Skeletal muscle tissue (tissue), 4 donors: ENCODE data around the gene WDR33. TPM values are rescaled to one million over a fixed set of nuclear protein-coding genes. Genes with fewer than 3 reads are reported as not detected.

Experiments
- H3K27ac ChIP-seq: one replicate; pipeline ENCODE4 v1.7.0; 2013; ENCODE audit warnings: mild to moderate bottlenecking, low read depth, low read length, inconsistent platforms
- H3K27me3 ChIP-seq, 3 donors: one replicate each; pipeline ENCODE4 v1.7.0; 2013; ENCODE audit warnings: low read length in 3 of 3; ENCODE audit not compliant: control insufficient read depth in 3 of 3, insufficient read depth in 3 of 3
- H3K36me3 ChIP-seq, 3 donors: one replicate each; pipeline ENCODE4 v1.7.0; 2013; ENCODE audit warnings: low read length in 3 of 3; ENCODE audit not compliant: control insufficient read depth in 3 of 3, insufficient read depth in 3 of 3
- H3K4me1 ChIP-seq, 3 donors: one replicate each; pipeline ENCODE4 v1.7.0; 2013; ENCODE audit warnings: low read length in 3 of 3, mild to moderate bottlenecking in 3 of 3; ENCODE audit not compliant: control insufficient read depth in 3 of 3, insufficient read depth in 3 of 3
- H3K4me3 ChIP-seq, 3 donors: one replicate each; pipeline ENCODE4 v1.7.0; 2013; ENCODE audit warnings: low read length in 3 of 3
- H3K9ac ChIP-seq, 3 donors: one replicate each; pipeline ENCODE4 v1.7.0; 2013; ENCODE audit warnings: low read length in 3 of 3, mild to moderate bottlenecking in 3 of 3, moderate library complexity in 2 of 3, low read depth in 1 of 3
- H3K9me3 ChIP-seq, 3 donors: one replicate each; pipeline ENCODE4 v1.7.0; 2013; ENCODE audit warnings: low read length in 3 of 3; ENCODE audit not compliant: control insufficient read depth in 3 of 3
- total RNA-seq: library from RNA; depleted of rRNA; stranded (reverse); fragments of >200 nt; gene quantifications from one replicate; pipeline ENCODE4 v1.2.3, GENCODE V29; 2014
- donor health status: Osteomylitis.

WDR33 gene
- total RNA-seq, 1 donor from 2014 or later, result 41.2 TPM

DNA sequence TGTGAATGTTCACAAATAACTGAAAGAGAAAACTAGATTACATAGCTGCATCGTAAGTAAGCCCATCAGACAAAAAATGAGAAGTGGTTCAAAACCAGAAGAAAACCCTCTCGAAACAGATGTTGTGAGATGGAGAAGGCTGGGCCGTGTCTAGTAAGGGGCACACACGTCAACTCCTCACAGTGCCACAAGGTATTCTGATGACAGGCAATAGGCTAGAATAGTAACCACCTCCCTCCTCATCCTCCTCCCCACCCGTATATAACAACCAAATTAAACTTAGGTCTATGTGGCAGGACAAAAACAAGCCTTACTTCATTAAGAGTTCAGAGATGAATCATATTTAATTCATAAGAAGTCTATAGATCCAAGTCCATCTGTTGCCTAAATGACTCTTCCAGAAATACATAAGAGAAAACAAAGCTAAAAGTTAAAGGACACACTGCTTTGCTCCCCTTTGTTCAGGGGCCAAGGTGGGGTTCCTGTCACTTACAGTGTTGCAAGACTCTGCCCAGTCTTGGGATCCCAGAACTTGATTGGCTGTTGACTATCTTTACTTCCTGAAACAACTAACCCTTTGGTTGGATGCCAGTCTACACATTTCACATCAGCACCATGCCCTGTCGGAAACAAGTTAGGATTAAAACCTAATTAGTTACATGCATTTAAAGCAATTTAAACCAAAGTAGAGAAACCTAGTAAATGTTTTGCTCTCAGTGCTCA lies 84.7 kb downstream of the WDR33 start:
- H3K27ac ChIP-seq, result no peak overlapping the region
- peaks cover 0 to 10% (median 4%) of the 10 kb centered on the region in 3 donors for H3K36me3 ChIP-seq

DNA sequence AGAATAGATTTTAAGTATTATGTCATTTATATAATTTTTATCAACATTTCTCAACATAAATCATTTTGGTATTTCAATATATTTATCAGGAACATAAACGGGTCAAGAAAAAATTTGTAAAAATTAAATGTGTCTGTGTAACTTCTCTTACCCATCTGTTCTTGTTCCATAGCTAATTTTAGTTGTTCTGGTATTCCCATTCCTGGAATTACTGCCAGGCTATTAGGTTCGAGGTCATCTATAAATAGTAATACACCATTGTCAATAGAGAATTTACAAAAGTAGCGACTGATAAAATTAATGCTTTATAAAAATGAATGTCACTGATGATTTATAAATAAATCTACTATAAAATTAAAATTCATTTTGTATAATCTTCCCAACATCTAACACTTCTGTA lies 88.2 kb downstream of the WDR33 start:
- H3K4me1 ChIP-seq, result peaks cover 9 to 15% (median 10%) of the 10 kb centered on the region in 3 donors
- peaks cover 17 to 34% (median 28%) of the 10 kb centered on the region in 3 donors for H3K36me3 ChIP-seq
- peak overlapping the region; percentile 52 for H3K27ac ChIP-seq
- no peaks in the 10 kb centered on the region for H3K9me3 ChIP-seq
- no peaks in the 10 kb centered on the region for H3K27me3 ChIP-seq
- no peak overlapping the region for H3K9ac ChIP-seq
- no peak overlapping the region for H3K4me3 ChIP-seq

More for the DNA sequence above, 84.7 kb downstream of the WDR33 start:
- Histone ChIP-seq H3K9me3 (no peaks in the 10 kb centered on the region), H3K4me1 (peaks cover 9 to 15% (median 10%) of the 10 kb centered on the region in 3 donors), H3K9ac (no peak overlapping the region), H3K4me3 (no peak overlapping the region), H3K27me3 (no peaks in the 10 kb centered on the region)

DNA sequence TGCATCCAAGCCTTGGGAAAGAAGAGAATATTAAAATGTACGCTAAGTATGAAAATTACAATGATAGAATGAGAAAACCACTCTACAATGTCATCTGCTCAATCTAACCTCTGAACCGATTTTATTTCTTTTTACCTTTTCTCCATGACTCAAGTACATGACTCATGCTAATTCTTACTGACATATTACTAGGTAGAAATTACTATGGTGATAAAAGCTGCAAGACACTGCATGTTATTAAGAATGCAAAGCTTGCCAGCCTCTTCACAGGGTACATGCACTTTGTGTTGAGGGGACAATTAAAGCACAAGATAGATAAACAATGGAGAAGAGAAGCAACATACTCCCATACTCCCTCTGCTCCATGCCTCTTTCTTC lies 89.0 kb downstream of the WDR33 start:
- Histone ChIP-seq H3K27ac (peak overlapping the region; percentile 52), H3K36me3 (peaks cover 17 to 35% (median 28%) of the 10 kb centered on the region in 3 donors), H3K4me1 (peaks cover 9 to 15% (median 10%) of the 10 kb centered on the region in 3 donors)

DNA sequence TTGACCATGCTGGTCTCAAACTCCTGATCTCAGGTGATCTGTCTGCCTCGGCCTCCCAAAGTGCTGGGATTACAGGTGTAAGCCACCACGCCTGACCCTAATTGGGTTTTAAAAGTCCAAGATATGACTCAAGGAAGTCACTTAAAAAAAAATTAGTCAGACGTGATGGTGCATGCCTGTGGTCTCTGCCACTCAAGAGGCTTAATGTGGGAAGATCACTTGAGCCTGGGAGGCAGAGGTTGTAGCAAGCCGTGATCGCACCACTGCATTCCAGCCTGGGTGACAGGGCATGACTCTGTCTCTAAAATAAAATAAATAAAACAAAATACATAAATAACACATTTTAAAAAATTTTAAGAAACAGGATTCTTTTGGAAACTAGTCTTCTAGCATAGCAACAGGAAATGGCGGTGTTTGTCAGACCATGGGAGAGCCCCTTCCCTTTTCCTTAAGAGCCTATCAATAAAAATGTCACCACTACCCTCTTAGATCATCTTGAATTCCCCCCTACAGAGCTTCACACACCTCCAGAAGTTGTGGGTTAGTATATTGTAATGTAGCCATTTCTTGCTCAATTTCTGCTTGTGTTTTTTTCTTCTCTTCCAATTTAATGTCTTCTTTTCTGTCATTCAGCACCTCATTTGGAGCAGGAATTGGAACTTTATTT lies 89.5 kb downstream of the WDR33 start:
- no peaks in the 10 kb centered on the region for H3K9me3 ChIP-seq
- H3K4me3 ChIP-seq, result no peak overlapping the region
- peaks cover 20 to 40% (median 28%) of the 10 kb centered on the region in 3 donors for H3K36me3 ChIP-seq
- H3K27ac ChIP-seq, result peak overlapping the region; percentile 52
- H3K27me3 ChIP-seq, result no peaks in the 10 kb centered on the region
- H3K9ac ChIP-seq, result no peak overlapping the region
- peaks cover 9 to 18% (median 10%) of the 10 kb centered on the region in 3 donors for H3K4me1 ChIP-seq

More for the DNA sequence above, 89.0 kb downstream of the WDR33 start:
- no peak overlapping the region for H3K4me3 ChIP-seq
- H3K27me3 ChIP-seq, result no peaks in the 10 kb centered on the region
- no peak overlapping the region for H3K9ac ChIP-seq
- H3K9me3 ChIP-seq, result no peaks in the 10 kb centered on the region

DNA sequence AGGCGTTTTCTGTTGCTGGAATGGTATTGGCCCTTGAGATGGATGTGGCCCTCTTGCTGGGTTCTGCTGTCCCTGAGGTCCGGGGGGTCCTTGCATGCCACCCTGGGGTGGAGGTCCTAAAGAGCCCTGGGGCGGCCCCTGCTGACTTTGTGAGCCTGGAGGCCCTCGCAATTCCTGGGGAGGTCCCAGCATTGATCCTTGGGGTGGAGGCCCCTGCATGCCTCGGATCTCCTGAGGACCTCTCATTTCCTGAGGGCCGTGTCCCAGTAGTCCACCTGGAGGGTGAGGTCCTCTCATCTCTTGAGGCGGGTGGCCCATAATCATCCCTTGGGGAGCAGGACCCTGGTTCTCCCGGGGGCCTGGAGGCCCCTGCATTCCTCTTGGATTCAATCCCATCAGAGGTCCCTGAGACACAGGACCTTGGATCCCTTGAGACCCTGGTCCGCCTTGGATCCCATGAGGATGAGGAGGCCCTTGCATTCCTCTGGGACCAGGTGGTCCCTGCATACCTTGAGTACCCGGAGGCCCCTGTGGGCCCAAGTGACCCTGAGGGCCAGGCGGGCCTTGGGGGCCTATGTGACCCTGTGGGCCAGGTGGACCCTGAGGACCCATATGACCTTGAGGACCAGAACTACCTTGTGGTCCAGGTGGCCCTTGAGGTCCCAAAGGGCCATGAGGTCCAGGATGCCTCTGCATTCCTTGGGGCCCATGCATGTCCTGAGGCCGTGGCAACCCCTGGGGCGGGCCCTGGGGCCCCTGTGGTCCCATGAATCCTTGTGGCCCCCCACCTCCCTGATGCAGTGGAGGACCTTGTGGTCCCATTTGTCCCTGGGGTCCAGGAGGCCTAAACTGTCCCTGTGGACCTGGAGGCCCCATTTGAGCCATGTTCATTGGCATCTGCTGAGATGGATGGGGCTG lies 91.4 kb downstream of the WDR33 start:
- Histone ChIP-seq H3K36me3 (peaks cover 24 to 40% (median 37%) of the 10 kb centered on the region in 3 donors), H3K4me3 (no peak overlapping the region), H3K4me1 (peaks cover 9 to 18% (median 10%) of the 10 kb centered on the region in 3 donors), H3K27ac (no peak overlapping the region), H3K9ac (no peak overlapping the region), H3K27me3 (no peaks in the 10 kb centered on the region), H3K9me3 (no peaks in the 10 kb centered on the region)

DNA sequence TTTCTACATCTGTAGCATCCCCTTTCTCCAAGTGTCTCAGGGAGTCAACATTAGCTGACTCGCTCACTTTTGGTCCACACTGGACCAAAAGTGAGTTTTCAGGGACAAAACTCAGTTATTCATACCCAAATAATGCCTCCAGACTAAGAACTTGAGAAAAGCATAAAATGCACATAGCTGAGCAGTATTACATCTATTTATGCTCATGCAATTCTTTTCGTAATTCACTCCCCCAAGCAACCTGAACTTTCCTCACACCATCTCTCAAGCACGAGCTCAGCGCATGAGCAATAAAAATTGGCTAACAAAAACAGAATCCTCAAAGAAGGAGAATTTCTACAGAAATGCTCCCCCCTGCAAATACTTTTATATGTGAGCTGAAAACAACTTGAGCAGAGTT lies 92.7 kb downstream of the WDR33 start:
- no peak overlapping the region for H3K4me3 ChIP-seq
- no peaks in the 10 kb centered on the region for H3K27me3 ChIP-seq
- H3K4me1 ChIP-seq, result peaks cover 6 to 12% (median 8%) of the 10 kb centered on the region in 3 donors
- H3K9me3 ChIP-seq, result no peaks in the 10 kb centered on the region
- H3K27ac ChIP-seq, result no peak overlapping the region
- H3K36me3 ChIP-seq, result peaks cover 30 to 42% (median 40%) of the 10 kb centered on the region in 3 donors
- no peak overlapping the region for H3K9ac ChIP-seq

DNA sequence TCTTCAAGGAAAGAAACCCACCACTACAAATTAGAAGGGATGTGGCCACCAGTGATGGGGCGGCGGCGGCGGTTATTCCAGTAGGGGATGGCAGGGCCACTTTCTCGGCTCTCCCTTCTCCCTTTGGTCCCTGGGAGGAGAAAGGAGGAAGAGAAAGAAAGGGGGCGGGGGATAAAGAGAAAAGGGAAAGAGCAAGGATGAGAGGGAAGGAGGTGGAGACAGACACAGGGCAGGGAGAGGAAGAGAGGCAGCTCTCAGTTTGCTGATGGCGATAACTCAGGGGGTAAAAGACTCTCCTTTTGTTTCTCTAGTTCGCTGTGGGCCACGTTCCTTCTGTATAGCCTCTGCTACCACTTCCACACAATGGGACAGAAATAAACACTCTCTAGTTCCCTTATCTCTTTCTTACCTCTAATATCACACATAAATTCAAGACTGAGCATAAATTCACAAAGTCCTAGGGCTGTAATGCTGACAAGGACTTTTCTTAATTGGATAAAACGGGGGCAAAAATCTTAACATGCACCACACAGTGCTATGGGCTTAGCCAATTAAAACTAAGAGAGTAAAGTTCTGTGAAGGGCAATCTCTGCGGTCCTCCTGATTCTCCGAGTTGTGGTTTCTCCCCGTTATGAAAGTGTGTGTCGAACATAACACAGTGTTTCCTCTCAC lies 95.1 kb downstream of the WDR33 start:
- Histone ChIP-seq H3K36me3 (peaks cover 30 to 34% (median 30%) of the 10 kb centered on the region in 3 donors), H3K27ac (no peak overlapping the region), H3K4me1 (peaks cover 0 to 3% (median 0%) of the 10 kb centered on the region in 3 donors), H3K9ac (no peak overlapping the region), H3K27me3 (no peaks in the 10 kb centered on the region), H3K4me3 (no peak overlapping the region), H3K9me3 (no peaks in the 10 kb centered on the region)

DNA sequence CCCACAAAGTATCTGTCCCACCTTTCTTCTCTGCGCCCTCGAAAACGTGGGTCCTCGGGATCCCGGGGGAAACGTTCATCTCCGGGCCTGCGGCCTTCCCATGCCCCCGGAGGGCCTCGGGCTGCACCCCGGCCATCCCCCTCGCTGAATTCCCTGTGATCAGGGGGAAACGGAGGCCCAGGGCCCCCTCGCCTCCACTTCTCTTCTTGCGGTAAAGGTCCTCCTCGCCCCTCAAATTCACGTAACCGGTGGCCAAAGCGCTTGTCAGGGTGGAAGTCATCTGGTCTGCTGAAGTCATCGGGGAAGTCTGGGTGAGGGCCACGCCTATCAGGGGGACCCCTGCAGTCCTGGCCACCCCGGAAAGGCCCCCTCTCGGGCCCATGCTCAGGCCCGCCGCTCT lies 97.4 kb downstream of the WDR33 start:
- no peaks in the 10 kb centered on the region for H3K27me3 ChIP-seq
- H3K9me3 ChIP-seq, result no peaks in the 10 kb centered on the region
- peaks cover 0 to 5% (median 3%) of the 10 kb centered on the region in 3 donors for H3K4me1 ChIP-seq
- no peak overlapping the region for H3K4me3 ChIP-seq
- no peak overlapping the region for H3K9ac ChIP-seq
- H3K27ac ChIP-seq, result no peak overlapping the region
- H3K36me3 ChIP-seq, result peaks cover 30 to 32% (median 30%) of the 10 kb centered on the region in 3 donors

DNA sequence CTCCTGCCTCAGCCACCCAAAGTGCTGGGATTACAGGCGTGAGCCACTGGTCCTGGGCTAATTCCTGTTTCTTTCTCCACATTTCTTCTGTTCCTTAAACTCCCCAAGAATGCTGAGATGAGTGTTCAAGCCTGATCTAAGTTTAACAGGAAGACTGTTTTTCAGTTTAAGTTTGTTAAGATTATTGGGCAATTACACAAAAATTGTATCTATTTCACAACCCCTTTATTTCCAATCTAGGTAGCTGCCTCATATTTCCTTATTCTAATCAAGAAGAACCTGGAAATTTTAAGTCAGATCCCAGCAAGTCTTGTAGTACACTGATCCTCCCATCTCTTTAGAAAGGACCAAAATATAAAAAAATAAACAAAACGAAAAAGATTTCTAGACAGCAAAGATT lies 98.0 kb downstream of the WDR33 start:
- Histone ChIP-seq H3K9ac (no peak overlapping the region), H3K4me3 (no peak overlapping the region), H3K9me3 (no peaks in the 10 kb centered on the region), H3K4me1 (peaks cover 2 to 7% (median 3%) of the 10 kb centered on the region in 3 donors), H3K27ac (no peak overlapping the region), H3K36me3 (peaks cover 35 to 38% (median 36%) of the 10 kb centered on the region in 3 donors), H3K27me3 (no peaks in the 10 kb centered on the region)
